ENCODE data around the gene TBX21. TPM values are rescaled to one million over a fixed set of nuclear protein-coding genes. Genes with fewer than 3 reads are reported as not detected.
A peak's percentile ranks its signal among the peaks of the same experiment; 100 is the strongest.

TBX21 gene
- total and polyA plus RNA-seq, 10 of the 15 experiments (the other 5 are each of a cell fraction or from before 2014, with no cell fraction given), result 0.63 to 9.6 (median 5.0) TPM

- DNase-seq (ENCODE audit: low read depth, low spot score) (peak; percentile 67), FAIRE-seq (no peak), ATAC-seq (peak; percentile 57)
- in situ Hi-C loops (cut with MboI) (no loop called here), intact Hi-C loops (cut with micrococcal nuclease; ENCODE audit: unreplicated experiment) (loop anchor here (2.0 kb wide), 1 partner anchor 18 kb away; the partner anchor contains the start of gene TBX21)
- H3K4me1 ChIP-seq (ENCODE audit: control insufficient read depth, insufficient read depth, low read length), result peaks cover 68% of the 10 kb centered on the region
- ChIA-PET RAD21 (ENCODE audit: unreplicated experiment) (interaction anchor here (0.6 to 8.3 kb wide), 8 partner anchors 9 to 51 kb away, joined by 3 to 142 read pairs (median 8); partner anchors contain the start of genes TBKBP1 and TBX21), POLR2A (interaction anchor here (0.8 to 7.3 kb wide), 4 partner anchors 11 to 51 kb away, joined by 3 to 76 read pairs (median 6); partner anchors contain the start of gene TBX21), CTCF (interaction anchor here (0.6 to 9.0 kb wide), 11 partner anchors 10 to 208 kb away, joined by 3 to 229 read pairs (median 4); partner anchors contain the start of genes KPNB1 and TBX21), SMC1A (ENCODE audit: uncharacterized antibody, unreplicated experiment) (interaction anchor here (1.0 to 5.9 kb wide), 6 partner anchors 10 to 50 kb away, joined by 3 to 56 read pairs (median 20); partner anchors contain the start of gene TBX21)
- peak overlapping the region; percentile 61 for H3K4me2 ChIP-seq (ENCODE audit: control insufficient read depth, insufficient read depth)
- no peak overlapping the region for H2AFZ ChIP-seq (ENCODE audit: control insufficient read depth, low read depth, low read length)
- H3K27ac ChIP-seq (ENCODE audit: control insufficient read depth, insufficient read depth), result peak overlapping the region; percentile 1; the same call in 1 of the 2 replicates
- H4K20me1 ChIP-seq (ENCODE audit: control insufficient read depth, insufficient read depth), result no peaks in the 10 kb centered on the region; the same call in 1 of the 2 replicates
- no TSS peak for BruUV-seq (replicated peaks)
- no peaks in the 10 kb centered on the region for H3K36me3 ChIP-seq (ENCODE audit: control insufficient read depth in 2 of 2, insufficient read depth in 2 of 2, low read length in 1 of 2)
- H3K27me3 ChIP-seq (replicated peaks in 1 of 2; ENCODE audit: control insufficient read depth in 2 of 2, insufficient read depth in 2 of 2, low read length in 1 of 2), result no peaks in the 10 kb centered on the region; a peak in 2 of 4 replicates
- peak overlapping the region; percentile 28; the same call in 1 of the 2 replicates for H3K4me3 ChIP-seq
- H3K9me3 ChIP-seq (replicated peaks; ENCODE audit: control insufficient read depth, insufficient read depth, low read length), result no peaks in the 10 kb centered on the region
- no peaks in the 10 kb centered on the region for H3K79me2 ChIP-seq (ENCODE audit: control insufficient read depth, insufficient read depth, low read length)
- WGBS (ENCODE audit: insufficient coverage, insufficient replicate concordance, low lambda C conversion rate, missing lambda C conversion rate), result 6% methylated on average over 6 of the region's 6 CpGs
- H3K9ac ChIP-seq (ENCODE audit: control insufficient read depth, insufficient read depth, low read length), result no peak overlapping the region
- TF ChIP-seq, protein P1, sequence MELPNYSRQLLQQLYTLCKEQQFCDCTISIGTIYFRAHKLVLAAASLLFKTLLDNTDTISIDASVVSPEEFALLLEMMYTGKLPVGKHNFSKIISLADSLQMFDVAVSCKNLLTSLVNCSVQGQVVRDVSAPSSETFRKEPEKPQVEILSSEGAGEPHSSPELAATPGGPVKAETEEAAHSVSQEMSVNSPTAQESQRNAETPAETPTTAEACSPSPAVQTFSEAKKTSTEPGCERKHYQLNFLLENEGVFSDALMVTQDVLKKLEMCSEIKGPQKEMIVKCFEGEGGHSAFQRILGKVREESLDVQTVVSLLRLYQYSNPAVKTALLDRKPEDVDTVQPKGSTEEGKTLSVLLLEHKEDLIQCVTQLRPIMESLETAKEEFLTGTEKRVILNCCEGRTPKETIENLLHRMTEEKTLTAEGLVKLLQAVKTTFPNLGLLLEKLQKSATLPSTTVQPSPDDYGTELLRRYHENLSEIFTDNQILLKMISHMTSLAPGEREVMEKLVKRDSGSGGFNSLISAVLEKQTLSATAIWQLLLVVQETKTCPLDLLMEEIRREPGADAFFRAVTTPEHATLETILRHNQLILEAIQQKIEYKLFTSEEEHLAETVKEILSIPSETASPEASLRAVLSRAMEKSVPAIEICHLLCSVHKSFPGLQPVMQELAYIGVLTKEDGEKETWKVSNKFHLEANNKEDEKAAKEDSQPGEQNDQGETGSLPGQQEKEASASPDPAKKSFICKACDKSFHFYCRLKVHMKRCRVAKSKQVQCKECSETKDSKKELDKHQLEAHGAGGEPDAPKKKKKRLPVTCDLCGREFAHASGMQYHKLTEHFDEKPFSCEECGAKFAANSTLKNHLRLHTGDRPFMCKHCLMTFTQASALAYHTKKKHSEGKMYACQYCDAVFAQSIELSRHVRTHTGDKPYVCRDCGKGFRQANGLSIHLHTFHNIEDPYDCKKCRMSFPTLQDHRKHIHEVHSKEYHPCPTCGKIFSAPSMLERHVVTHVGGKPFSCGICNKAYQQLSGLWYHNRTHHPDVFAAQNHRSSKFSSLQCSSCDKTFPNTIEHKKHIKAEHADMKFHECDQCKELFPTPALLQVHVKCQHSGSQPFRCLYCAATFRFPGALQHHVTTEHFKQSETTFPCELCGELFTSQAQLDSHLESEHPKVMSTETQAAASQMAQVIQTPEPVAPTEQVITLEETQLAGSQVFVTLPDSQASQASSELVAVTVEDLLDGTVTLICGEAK (IDR thresholded peaks at IDR 0.05; ENCODE audit: borderline replicate concordance), result no peak
- TF ChIP-seq RELA (IDR thresholded peaks at IDR 0.05; ENCODE audit: borderline replicate concordance, partially characterized antibody) (no peak), CBX3 (IDR thresholded peaks at IDR 0.05; ENCODE audit: borderline replicate concordance, low read depth) (no peak), NFYA (IDR thresholded peaks at IDR 0.05; ENCODE audit: borderline replicate concordance, low read depth, low read length) (no peak), RAD51 (IDR thresholded peaks at IDR 0.05) (no peak), IKZF1 (conservative IDR thresholded peaks at IDR 0.05) (peak; percentile 89), RELB (IDR thresholded peaks at IDR 0.05; ENCODE audit: low read depth) (peak; percentile 77), ETV6 (conservative IDR thresholded peaks at IDR 0.05 in 1 of 2, IDR thresholded peaks at IDR 0.05 in 1 of 2; ENCODE audit: borderline replicate concordance in 1 of 2, low read depth in 1 of 2) (no peak), SIX5 (IDR thresholded peaks at IDR 0.05; ENCODE audit: low read depth, low read length, severe bottlenecking) (no peak), BACH1 (IDR thresholded peaks at IDR 0.05; ENCODE audit: borderline replicate concordance) (no peak), EED (IDR thresholded peaks at IDR 0.05; ENCODE audit: low read depth) (no peak), SRF (IDR thresholded peaks at IDR 0.05; ENCODE audit: low read depth in 2 of 2, low read length in 2 of 2) (no peak), MEF2B (IDR thresholded peaks at IDR 0.05; ENCODE audit: partially characterized antibody, poor library complexity, severe bottlenecking) (peak; percentile 91), MTA2 (IDR thresholded peaks at IDR 0.05; ENCODE audit: low read depth) (peak; percentile 62)
- TF ChIP-seq, protein P2, sequence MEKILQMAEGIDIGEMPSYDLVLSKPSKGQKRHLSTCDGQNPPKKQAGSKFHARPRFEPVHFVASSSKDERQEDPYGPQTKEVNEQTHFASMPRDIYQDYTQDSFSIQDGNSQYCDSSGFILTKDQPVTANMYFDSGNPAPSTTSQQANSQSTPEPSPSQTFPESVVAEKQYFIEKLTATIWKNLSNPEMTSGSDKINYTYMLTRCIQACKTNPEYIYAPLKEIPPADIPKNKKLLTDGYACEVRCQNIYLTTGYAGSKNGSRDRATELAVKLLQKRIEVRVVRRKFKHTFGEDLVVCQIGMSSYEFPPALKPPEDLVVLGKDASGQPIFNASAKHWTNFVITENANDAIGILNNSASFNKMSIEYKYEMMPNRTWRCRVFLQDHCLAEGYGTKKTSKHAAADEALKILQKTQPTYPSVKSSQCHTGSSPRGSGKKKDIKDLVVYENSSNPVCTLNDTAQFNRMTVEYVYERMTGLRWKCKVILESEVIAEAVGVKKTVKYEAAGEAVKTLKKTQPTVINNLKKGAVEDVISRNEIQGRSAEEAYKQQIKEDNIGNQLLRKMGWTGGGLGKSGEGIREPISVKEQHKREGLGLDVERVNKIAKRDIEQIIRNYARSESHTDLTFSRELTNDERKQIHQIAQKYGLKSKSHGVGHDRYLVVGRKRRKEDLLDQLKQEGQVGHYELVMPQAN (conservative IDR thresholded peaks at IDR 0.05), result no peak
Observed at GRCh38 chr17:47714773-47715396, 18.2 kb upstream of the TBX21 start.

All from GM12878 (cell line).